NB4 (cell line): Measurements from ENCODE around the gene KDM6A.

Experiments
- MYC ChIP-seq: IDR thresholded peaks from 2 replicates; pipeline ENCODE4 v1.6.1; 2011; ENCODE audit warnings: low read depth, low read length
- POLR2A ChIP-seq: IDR thresholded peaks from 2 replicates; pipeline ENCODE4 v1.6.1; 2011; ENCODE audit warnings: mild to moderate bottlenecking; ENCODE audit not compliant: insufficient read length; ENCODE audit errors: extremely low read depth
- TF ChIP-seq, protein P1 (sequence below): IDR thresholded peaks from one replicate; pipeline ENCODE4 v1.5.1; 2012; ENCODE audit warnings: low read depth, low read length
- TF ChIP-seq, protein P2 (sequence below): IDR thresholded peaks from 2 replicates; pipeline ENCODE4 v1.6.1; 2011; ENCODE audit warnings: low read depth, low read length

DNA sequence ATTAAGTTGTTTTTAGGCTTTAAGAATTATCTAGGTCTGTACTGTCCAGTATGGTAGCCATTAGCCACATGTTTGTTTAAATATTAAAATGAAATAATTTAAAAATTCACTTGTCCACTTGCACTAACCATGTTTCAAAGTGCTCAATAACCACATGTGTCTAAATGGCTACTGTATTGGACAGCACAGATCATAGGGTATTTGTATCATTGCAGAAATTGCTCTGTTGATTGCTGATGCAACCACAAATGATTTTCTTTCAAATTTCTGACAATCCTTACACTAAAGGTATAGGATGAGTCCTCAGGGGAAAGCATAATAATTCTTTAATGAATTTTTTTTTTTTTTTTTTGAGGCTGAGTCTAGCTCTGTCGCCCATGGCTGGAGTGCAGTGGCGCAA, 84.9 kb downstream of the KDM6A start:
- TF ChIP-seq, protein P1, sequence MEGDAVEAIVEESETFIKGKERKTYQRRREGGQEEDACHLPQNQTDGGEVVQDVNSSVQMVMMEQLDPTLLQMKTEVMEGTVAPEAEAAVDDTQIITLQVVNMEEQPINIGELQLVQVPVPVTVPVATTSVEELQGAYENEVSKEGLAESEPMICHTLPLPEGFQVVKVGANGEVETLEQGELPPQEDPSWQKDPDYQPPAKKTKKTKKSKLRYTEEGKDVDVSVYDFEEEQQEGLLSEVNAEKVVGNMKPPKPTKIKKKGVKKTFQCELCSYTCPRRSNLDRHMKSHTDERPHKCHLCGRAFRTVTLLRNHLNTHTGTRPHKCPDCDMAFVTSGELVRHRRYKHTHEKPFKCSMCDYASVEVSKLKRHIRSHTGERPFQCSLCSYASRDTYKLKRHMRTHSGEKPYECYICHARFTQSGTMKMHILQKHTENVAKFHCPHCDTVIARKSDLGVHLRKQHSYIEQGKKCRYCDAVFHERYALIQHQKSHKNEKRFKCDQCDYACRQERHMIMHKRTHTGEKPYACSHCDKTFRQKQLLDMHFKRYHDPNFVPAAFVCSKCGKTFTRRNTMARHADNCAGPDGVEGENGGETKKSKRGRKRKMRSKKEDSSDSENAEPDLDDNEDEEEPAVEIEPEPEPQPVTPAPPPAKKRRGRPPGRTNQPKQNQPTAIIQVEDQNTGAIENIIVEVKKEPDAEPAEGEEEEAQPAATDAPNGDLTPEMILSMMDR = no peak
- no peak for TF ChIP-seq MYC
- no peak for TF ChIP-seq POLR2A
- TF ChIP-seq, protein P2, sequence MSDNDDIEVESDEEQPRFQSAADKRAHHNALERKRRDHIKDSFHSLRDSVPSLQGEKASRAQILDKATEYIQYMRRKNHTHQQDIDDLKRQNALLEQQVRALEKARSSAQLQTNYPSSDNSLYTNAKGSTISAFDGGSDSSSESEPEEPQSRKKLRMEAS = no peak
